Cortex of kidney (tissue), 1 donor: Measurements from ENCODE around the gene TLE2.
"Not testable (repeated sequence)": the region's sequence is repeated elsewhere in the genome, so short reads cannot be mapped to it uniquely, and the experiment has no call there.

Source experiments
- DNase-seq: peaks from one replicate; lab custom pipeline; 2025; lab: John Stamatoyannopoulos, UW

TLE2 gene

GRCh38 chr19:3012621-3013262 is 16.3 kb downstream of the TLE2 start:
- no peak for DNase-seq

- DNase-seq, result not testable (repeated sequence)
These were observed 17.0 kb downstream of the TLE2 start for GRCh38 chr19:3012059-3012458.

- DNase-seq, result no peak
These were observed 18.2 kb downstream of the TLE2 start for GRCh38 chr19:3010871-3011270.

- DNase-seq, result no peak
These were observed 20.1 kb downstream of the TLE2 start for GRCh38 chr19:3008994-3009393.

GRCh38 chr19:3007975-3008374 is 21.1 kb downstream of the TLE2 start:
- DNase-seq, result no peak

- no peak for DNase-seq
These were observed 22.9 kb downstream of the TLE2 start for GRCh38 chr19:3006075-3006767.

- DNase-seq, result no peak
These were observed 23.7 kb downstream of the TLE2 start for GRCh38 chr19:3005345-3005744.

- DNase-seq, result no peak
These were observed 24.6 kb downstream of the TLE2 start for GRCh38 chr19:3004522-3004921.

GRCh38 chr19:3003046-3003445 is 26.0 kb downstream of the TLE2 start:
- DNase-seq, result no peak

- DNase-seq, result no peak
These were observed 27.8 kb downstream of the TLE2 start for GRCh38 chr19:3001235-3001800.

- no peak for DNase-seq
These were observed 30.4 kb downstream of the TLE2 start for GRCh38 chr19:2998642-2999041.

GRCh38 chr19:2997720-2998119 is 31.4 kb downstream of the TLE2 start:
- no peak for DNase-seq

- DNase-seq, result no peak
These were observed 34.4 kb downstream of the TLE2 start for GRCh38 chr19:2994588-2995131.

GRCh38 chr19:2993579-2993978 is 35.5 kb downstream of the TLE2 start:
- DNase-seq, result no peak

GRCh38 chr19:2992958-2993357 is 36.1 kb downstream of the TLE2 start:
- no peak for DNase-seq

GRCh38 chr19:2992333-2992732 is 36.7 kb downstream of the TLE2 start:
- DNase-seq, result not testable (repeated sequence)

- DNase-seq, result no peak
These were observed 39.7 kb downstream of the TLE2 start for GRCh38 chr19:2989236-2989946.

- DNase-seq, result no peak
These were observed 40.5 kb downstream of the TLE2 start for GRCh38 chr19:2988568-2988967.

- DNase-seq, result no peak
These were observed 41.3 kb downstream of the TLE2 start for GRCh38 chr19:2987797-2988196.

GRCh38 chr19:2986951-2987524 is 42.0 kb downstream of the TLE2 start:
- no peak for DNase-seq

GRCh38 chr19:2984215-2984528 is 44.9 kb downstream of the TLE2 start:
- no peak for DNase-seq
